GM12878 (cell line): Measurements from ENCODE around the gene CRYBG3. TPM values are rescaled to one million over a fixed set of nuclear protein-coding genes. Genes with fewer than 3 reads are reported as not detected.

Experiments
- ATAC-seq: fragments of 200-7000 bp; cut with Tn5 transposase; 3 replicates; pipeline ENCODE4 v1.9.1; 2020; ENCODE audit warnings: mild to moderate bottlenecking, moderate library complexity
- BruUV-seq: library from RNA; stranded (reverse); fragments of 400-500 nt; replicated peaks from 2 replicates; lab custom pipeline; 2021; lab: Mats Ljungman, UMichigan
- CTCF ChIA-PET: fragments of 300-600 bp; sonication (Branson Sonifier 250); formaldehyde crosslinking; extraction: SDS; loops from one replicate; lab custom pipeline; 2021; ENCODE audit warnings: inconsistent platforms; lab: Yijun Ruan, JAX
- POLR2A ChIA-PET: fragments of 350-600 bp; formaldehyde crosslinking; extraction: SDS; loops from one replicate; lab custom pipeline; 2021; ENCODE audit warnings: inconsistent platforms; lab: Charles Lee
- RAD21 ChIA-PET: fragments of 300-600 bp; sonication (Branson Sonifier 250); formaldehyde crosslinking; loops from one replicate; lab custom pipeline; 2023; ENCODE audit warnings: antibody characterized with exemption; ENCODE audit not compliant: unreplicated experiment; lab: Charles Lee
- SMC1A ChIA-PET: fragments of 300-600 bp; sonication (Branson Sonifier 250); formaldehyde crosslinking; loops from one replicate; lab custom pipeline; 2023; ENCODE audit not compliant: unreplicated experiment, uncharacterized antibody; lab: Charles Lee
- DNase-seq: peaks from one replicate; pipeline ENCODE4 v3.0.0-alpha.2; 2011; ENCODE audit warnings: low read depth, low spot score
- FAIRE-seq: peaks from 3 replicates; lab custom pipeline; 2011; peaks lifted over from hg19 to GRCh38; lab: Jason Lieb, UNC
- H2AFZ ChIP-seq: 2 replicates; pipeline ENCODE4 v1.6.0; 2011; ENCODE audit warnings: low read depth, low read length, control low read depth; ENCODE audit not compliant: control insufficient read depth
- H3K27ac ChIP-seq: 2 replicates; pipeline ENCODE4 v1.5.1; 2011; ENCODE audit warnings: control low read depth; ENCODE audit not compliant: control insufficient read depth, insufficient read depth
- H3K27me3 ChIP-seq, 2 experiments: replicated peaks in 1 of 2; 2 replicates each; pipeline versions ENCODE4 v1.6.0 to v1.6.1; 2011; ENCODE audit warnings: low read length in 1 of 2; ENCODE audit not compliant: control insufficient read depth in 2 of 2, insufficient read depth in 2 of 2
- H3K36me3 ChIP-seq, 2 experiments: 2 replicates each; pipeline ENCODE4 v1.5.1; 2011; ENCODE audit warnings: low read length in 1 of 2; ENCODE audit not compliant: control insufficient read depth in 2 of 2, insufficient read depth in 2 of 2
- H3K4me1 ChIP-seq: 2 replicates; pipeline ENCODE4 v1.6.1; 2011; ENCODE audit warnings: mild to moderate bottlenecking, low read length, moderate library complexity, mixed read lengths; ENCODE audit not compliant: control insufficient read depth, insufficient read depth
- H3K4me2 ChIP-seq: 2 replicates; pipeline ENCODE4 v1.6.0; 2011; ENCODE audit warnings: control low read depth; ENCODE audit not compliant: control insufficient read depth, insufficient read depth
- H3K4me3 ChIP-seq: fragments of 200-600 bp; sonication (generic); 2 replicates; pipeline ENCODE4 v1.5.1; 2016
- H3K79me2 ChIP-seq: 2 replicates; pipeline ENCODE4 v1.6.0; 2011; ENCODE audit warnings: low read length; ENCODE audit not compliant: control insufficient read depth, insufficient read depth
- H3K9ac ChIP-seq: 2 replicates; pipeline ENCODE4 v1.8.0; 2011; ENCODE audit warnings: low read length, control low read depth, mixed read lengths; ENCODE audit not compliant: control insufficient read depth, insufficient read depth
- H3K9me3 ChIP-seq: replicated peaks from 3 replicates; pipeline ENCODE4 v1.5.1; 2011; ENCODE audit warnings: mild to moderate bottlenecking, low read length; ENCODE audit not compliant: control insufficient read depth, insufficient read depth
- H4K20me1 ChIP-seq: 2 replicates; pipeline ENCODE4 v1.6.0; 2011; ENCODE audit not compliant: control insufficient read depth, insufficient read depth
- CHD4 ChIP-seq: fragments of 200-600 bp; sonication (generic); IDR thresholded peaks from 2 replicates; pipeline ENCODE4 v1.6.1; 2016; ENCODE audit warnings: mild to moderate bottlenecking
- ESRRA ChIP-seq: IDR thresholded peaks from 2 replicates; pipeline ENCODE4 v1.6.1; 2012; ENCODE audit warnings: mild to moderate bottlenecking, low read length, improper control_type of control experiment
- ETV6 ChIP-seq, 2 experiments: fragments of 450-650 bp in 1 of 2; IDR thresholded peaks in 1 of 2; conservative IDR thresholded peaks in 1 of 2; 2 replicates each; pipeline ENCODE4 v1.6.1; 2014; ENCODE audit warnings: antibody characterized with exemption in 1 of 2, borderline replicate concordance in 1 of 2, low read depth in 1 of 2, mild to moderate bottlenecking in 1 of 2, moderate library complexity in 1 of 2
- JUND ChIP-seq: IDR thresholded peaks from 2 replicates; pipeline ENCODE4 v1.6.1; 2012; ENCODE audit warnings: low read depth, mild to moderate bottlenecking, low read length, improper control_type of control experiment, moderate library complexity
- POLR2AphosphoS2 ChIP-seq: IDR thresholded peaks from 2 replicates; pipeline ENCODE4 v1.6.1; 2011; ENCODE audit warnings: low read depth, mild to moderate bottlenecking, low read length, improper control_type of control experiment, moderate library complexity
- RELA ChIP-seq: fragments of 450-650 bp; IDR thresholded peaks from 2 replicates; pipeline ENCODE4 v1.8.0; 2014; ENCODE audit warnings: borderline replicate concordance; ENCODE audit not compliant: partially characterized antibody
- SMARCA5 ChIP-seq: fragments of 450-650 bp; IDR thresholded peaks from 2 replicates; pipeline ENCODE4 v1.6.1; 2017; ENCODE audit warnings: mild to moderate bottlenecking
- SMC3 ChIP-seq: IDR thresholded peaks from 2 replicates; pipeline ENCODE4 v1.6.1; 2011; ENCODE audit warnings: low read length, improper control_type of control experiment, borderline replicate concordance
- SUZ12 ChIP-seq: fragments of 200-600 bp; sonication (generic); IDR thresholded peaks from one replicate; pipeline ENCODE4 v1.6.1; 2018; ENCODE audit warnings: antibody characterized with exemption, mild to moderate bottlenecking; ENCODE audit not compliant: unreplicated experiment
- ZBED1 ChIP-seq: IDR thresholded peaks from 2 replicates; pipeline ENCODE4 v1.6.1; 2016; ENCODE audit warnings: borderline replicate concordance
- ZSCAN29 ChIP-seq: fragments of 450-650 bp; IDR thresholded peaks from 2 replicates; pipeline ENCODE4 v1.6.1; 2017; ENCODE audit warnings: mild to moderate bottlenecking, moderate library complexity
- WGBS: methylation state at CpG from one replicate; pipeline ENCODE4 v1.1.6; 2016; ENCODE audit warnings: low lambda C conversion rate; ENCODE audit not compliant: insufficient replicate concordance, insufficient coverage; ENCODE audit errors: missing lambda C conversion rate; 5-methylcytosine and 5-hydroxymethylcytosine counted together
- in situ Hi-C: fragments of 300-500 bp; cut with MboI; formaldehyde crosslinking; loops from 9 replicates; pipeline ENCODE4 v1.14.3; 2018; ENCODE audit warnings: mixed read lengths
- intact Hi-C: fragments of 100-400 bp; cut with micrococcal nuclease; formaldehyde crosslinking; loops from one replicate; pipeline ENCODE4 v1.14.2; 2022; ENCODE audit not compliant: unreplicated experiment
- polyA plus RNA-seq, 11 experiments: library from polyadenylated mRNA; depleted of rRNA in 4 of 11; unstranded in 6 of 11; stranded (reverse) in 5 of 11; fragments of >200 nt; fragmentation: Nextera tagmentation in 4 of 11; fragmentation: Illumina TruSeq in 1 of 11; extraction: Ambion mirVana in 4 of 11; extraction: Trizol in 1 of 11; gene quantifications; 1 replicate in 1 of 11; 2 replicates in 10 of 11; pipeline versions ENCODE4 v1.2.1 to v1.2.3, GENCODE V29; 2011 to 2016; ENCODE audit warnings: inconsistent platforms in 2 of 11, missing spikeins in 2 of 11, low read depth in 1 of 11
- total RNA-seq, 4 experiments: library from RNA; depleted of rRNA in 3 of 4; stranded (reverse); fragments of >200 nt in 3 of 4; fragmentation: Illumina TruSeq in 1 of 4; extraction: Trizol in 1 of 4; gene quantifications; 2 replicates each; pipeline versions ENCODE4 v1.2.1 to v1.2.3, GENCODE V29; 2013 to 2021
- TF ChIP-seq, protein P1 (sequence below): IDR thresholded peaks from 2 replicates; pipeline ENCODE4 v1.6.1; 2012; ENCODE audit warnings: low read length, inconsistent platforms

Gene CRYBG3
- total and polyA plus RNA-seq, 10 of the 15 experiments (the other 5 are each of a cell fraction or from before 2014, with no cell fraction given) = 0.11 to 5.4 (median 1.6) TPM

DNA sequence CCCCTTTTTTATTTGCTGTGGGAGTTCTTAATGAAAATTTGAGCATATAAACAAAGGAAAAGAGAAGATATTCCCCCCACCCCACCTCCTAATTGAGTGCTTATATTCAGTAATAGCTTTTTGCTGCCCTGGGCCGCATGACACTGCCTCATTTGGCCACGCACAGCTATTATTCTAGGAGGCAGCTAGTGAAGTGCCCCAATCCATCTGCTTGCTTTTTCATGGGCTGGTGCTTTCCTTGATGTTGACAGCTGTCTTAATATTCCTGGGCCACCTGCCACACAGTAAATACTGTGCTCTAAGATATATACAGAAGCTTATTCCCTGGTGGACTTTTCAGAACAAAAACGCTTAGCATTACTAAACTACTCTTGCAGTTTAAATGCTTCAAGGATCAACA, 3.8 kb upstream of the CRYBG3 start:
- ChIA-PET CTCF (interaction anchor here (0.9 to 1.2 kb wide), 2 partner anchors 150 to 205 kb away, joined by 3 read pairs; no protein-coding TSS in a partner anchor), POLR2A (no interaction called here), SMC1A (interaction anchor here (1.0 kb wide), 1 partner anchor 204 kb away, joined by 3 read pairs; no protein-coding TSS in a partner anchor), RAD21 (interaction anchor here (0.8 kb wide), 1 partner anchor 24 kb away, joined by 3 read pairs; no protein-coding TSS in a partner anchor)
- Histone ChIP-seq H2AFZ (no peak overlapping the region), H3K27me3 (no peaks in the 10 kb centered on the region), H3K27ac (no peak overlapping the region), H3K4me1 (no peaks in the 10 kb centered on the region; the same call in 1 of the 2 replicates), H3K9me3 (no peaks in the 10 kb centered on the region), H3K4me2 (no peak overlapping the region), H3K4me3 (no peak overlapping the region), H4K20me1 (no peaks in the 10 kb centered on the region), H3K79me2 (peaks cover 4% of the 10 kb centered on the region), H3K36me3 (no peaks in the 10 kb centered on the region), H3K9ac (no peak overlapping the region)
- no TSS peak for BruUV-seq
- in situ Hi-C loops = no loop called here
- intact Hi-C loops = no loop called here
- ATAC-seq = no peak
- no peak for DNase-seq
- 97% methylated on average over 3 of the region's 3 CpGs for WGBS
- TF ChIP-seq JUND (no peak), ZSCAN29 (no peak), POLR2AphosphoS2 (no peak), CHD4 (no peak), SMARCA5 (no peak), ZBED1 (no peak), ESRRA (no peak), SMC3 (no peak), ETV6 (conservative IDR thresholded peaks at IDR 0.05 in 1 of 2, IDR thresholded peaks at IDR 0.05 in 1 of 2; ENCODE audit: borderline replicate concordance in 1 of 2, low read depth in 1 of 2) (no peak), SUZ12 (no peak), RELA (no peak)
- TF ChIP-seq, protein P1, sequence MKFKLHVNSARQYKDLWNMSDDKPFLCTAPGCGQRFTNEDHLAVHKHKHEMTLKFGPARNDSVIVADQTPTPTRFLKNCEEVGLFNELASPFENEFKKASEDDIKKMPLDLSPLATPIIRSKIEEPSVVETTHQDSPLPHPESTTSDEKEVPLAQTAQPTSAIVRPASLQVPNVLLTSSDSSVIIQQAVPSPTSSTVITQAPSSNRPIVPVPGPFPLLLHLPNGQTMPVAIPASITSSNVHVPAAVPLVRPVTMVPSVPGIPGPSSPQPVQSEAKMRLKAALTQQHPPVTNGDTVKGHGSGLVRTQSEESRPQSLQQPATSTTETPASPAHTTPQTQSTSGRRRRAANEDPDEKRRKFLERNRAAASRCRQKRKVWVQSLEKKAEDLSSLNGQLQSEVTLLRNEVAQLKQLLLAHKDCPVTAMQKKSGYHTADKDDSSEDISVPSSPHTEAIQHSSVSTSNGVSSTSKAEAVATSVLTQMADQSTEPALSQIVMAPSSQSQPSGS = no peak
- no peak for FAIRE-seq
